ENCODE data around the gene FHIT.

Gene FHIT

GRCh38 chr3:60309539-60310268 is 941.5 kb downstream of the FHIT start:
- no peak for DNase-seq (ENCODE audit: low read depth in 3 of 3, low spot score in 1 of 3)

GRCh38 chr3:60308808-60309207 is 942.4 kb downstream of the FHIT start:
- no peak for DNase-seq (ENCODE audit: low read depth in 3 of 3, low spot score in 1 of 3)

- no peak for DNase-seq (ENCODE audit: low read depth in 3 of 3, low spot score in 1 of 3)
Observed at GRCh38 chr3:60307562-60308199, 943.6 kb downstream of the FHIT start.

- no peak for DNase-seq (ENCODE audit: low read depth in 3 of 3, low spot score in 1 of 3)
Observed at GRCh38 chr3:60304112-60304511, 947.1 kb downstream of the FHIT start.

- no peak for DNase-seq (ENCODE audit: low read depth in 3 of 3, low spot score in 1 of 3)
Observed at GRCh38 chr3:60303160-60303559, 948.1 kb downstream of the FHIT start.

- no peak for DNase-seq (ENCODE audit: low read depth in 3 of 3, low spot score in 1 of 3)
Observed at GRCh38 chr3:60301142-60301541, 950.1 kb downstream of the FHIT start.

- DNase-seq (ENCODE audit: low read depth in 3 of 3, low spot score in 1 of 3) = no peak
Observed at GRCh38 chr3:60298141-60298540, 953.1 kb downstream of the FHIT start.

GRCh38 chr3:60294181-60294580 is 957.1 kb downstream of the FHIT start:
- DNase-seq (ENCODE audit: low read depth in 3 of 3, low spot score in 1 of 3) = no peak

- no peak for DNase-seq (ENCODE audit: low read depth in 3 of 3, low spot score in 1 of 3)
Observed at GRCh38 chr3:60291115-60291514, 960.1 kb downstream of the FHIT start.

GRCh38 chr3:60290122-60290492 is 961.1 kb downstream of the FHIT start:
- no peak for DNase-seq (ENCODE audit: low read depth in 3 of 3, low spot score in 1 of 3)

GRCh38 chr3:60289341-60290121 is 961.7 kb downstream of the FHIT start:
- no peak for DNase-seq (ENCODE audit: low read depth in 3 of 3, low spot score in 1 of 3)

GRCh38 chr3:60282866-60283265 is 968.4 kb downstream of the FHIT start:
- DNase-seq (ENCODE audit: low read depth in 3 of 3, low spot score in 1 of 3) = no peak

GRCh38 chr3:60281970-60282369 is 969.3 kb downstream of the FHIT start:
- DNase-seq (ENCODE audit: low read depth in 3 of 3, low spot score in 1 of 3) = no peak

- no peak for DNase-seq (ENCODE audit: low read depth in 3 of 3, low spot score in 1 of 3)
Observed at GRCh38 chr3:60277361-60277800, 973.9 kb downstream of the FHIT start.

- no peak for DNase-seq (ENCODE audit: low read depth in 3 of 3, low spot score in 1 of 3)
Observed at GRCh38 chr3:60276615-60277014, 974.6 kb downstream of the FHIT start.

- DNase-seq (ENCODE audit: low read depth in 3 of 3, low spot score in 1 of 3) = no peak
Observed at GRCh38 chr3:60274646-60275045, 976.6 kb downstream of the FHIT start.

GRCh38 chr3:60274098-60274497 is 977.2 kb downstream of the FHIT start:
- no peak for DNase-seq (ENCODE audit: low read depth in 3 of 3, low spot score in 1 of 3)

GRCh38 chr3:60269829-60270266 is 981.4 kb downstream of the FHIT start:
- DNase-seq (ENCODE audit: low read depth in 3 of 3, low spot score in 1 of 3) = no peak

GRCh38 chr3:60269377-60269776 is 981.9 kb downstream of the FHIT start:
- DNase-seq (ENCODE audit: low read depth in 3 of 3, low spot score in 1 of 3) = no peak

- DNase-seq (ENCODE audit: low read depth in 3 of 3, low spot score in 1 of 3) = no peak
Observed at GRCh38 chr3:60268123-60268522, 983.1 kb downstream of the FHIT start.

- DNase-seq (ENCODE audit: low read depth in 3 of 3, low spot score in 1 of 3) = no peak
Observed at GRCh38 chr3:60266444-60266843, 984.8 kb downstream of the FHIT start.

GRCh38 chr3:60263191-60263590 is 988.1 kb downstream of the FHIT start:
- no peak for DNase-seq (ENCODE audit: low read depth in 3 of 3, low spot score in 1 of 3)
